ENCODE measurements around the gene ATRAID. TPM values are rescaled to one million over a fixed set of nuclear protein-coding genes. Genes with fewer than 3 reads are reported as not detected.

ATRAID gene, protein sequence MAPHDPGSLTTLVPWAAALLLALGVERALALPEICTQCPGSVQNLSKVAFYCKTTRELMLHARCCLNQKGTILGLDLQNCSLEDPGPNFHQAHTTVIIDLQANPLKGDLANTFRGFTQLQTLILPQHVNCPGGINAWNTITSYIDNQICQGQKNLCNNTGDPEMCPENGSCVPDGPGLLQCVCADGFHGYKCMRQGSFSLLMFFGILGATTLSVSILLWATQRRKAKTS
- total RNA-seq = 10 to 100 TPM; 69.8 to 70.7 TPM

GRCh38 chr2:27211943-27212625 is at the start of gene ATRAID, which contains the start of gene SLC5A6:
ATRAID (plus strand) TSS chr2:27212041; CDS start chr2:27212369, 328 bp downstream.
SLC5A6 (minus strand) TSS chr2:27212268; CDS start chr2:27207650, 4,618 bp downstream.

DNA sequence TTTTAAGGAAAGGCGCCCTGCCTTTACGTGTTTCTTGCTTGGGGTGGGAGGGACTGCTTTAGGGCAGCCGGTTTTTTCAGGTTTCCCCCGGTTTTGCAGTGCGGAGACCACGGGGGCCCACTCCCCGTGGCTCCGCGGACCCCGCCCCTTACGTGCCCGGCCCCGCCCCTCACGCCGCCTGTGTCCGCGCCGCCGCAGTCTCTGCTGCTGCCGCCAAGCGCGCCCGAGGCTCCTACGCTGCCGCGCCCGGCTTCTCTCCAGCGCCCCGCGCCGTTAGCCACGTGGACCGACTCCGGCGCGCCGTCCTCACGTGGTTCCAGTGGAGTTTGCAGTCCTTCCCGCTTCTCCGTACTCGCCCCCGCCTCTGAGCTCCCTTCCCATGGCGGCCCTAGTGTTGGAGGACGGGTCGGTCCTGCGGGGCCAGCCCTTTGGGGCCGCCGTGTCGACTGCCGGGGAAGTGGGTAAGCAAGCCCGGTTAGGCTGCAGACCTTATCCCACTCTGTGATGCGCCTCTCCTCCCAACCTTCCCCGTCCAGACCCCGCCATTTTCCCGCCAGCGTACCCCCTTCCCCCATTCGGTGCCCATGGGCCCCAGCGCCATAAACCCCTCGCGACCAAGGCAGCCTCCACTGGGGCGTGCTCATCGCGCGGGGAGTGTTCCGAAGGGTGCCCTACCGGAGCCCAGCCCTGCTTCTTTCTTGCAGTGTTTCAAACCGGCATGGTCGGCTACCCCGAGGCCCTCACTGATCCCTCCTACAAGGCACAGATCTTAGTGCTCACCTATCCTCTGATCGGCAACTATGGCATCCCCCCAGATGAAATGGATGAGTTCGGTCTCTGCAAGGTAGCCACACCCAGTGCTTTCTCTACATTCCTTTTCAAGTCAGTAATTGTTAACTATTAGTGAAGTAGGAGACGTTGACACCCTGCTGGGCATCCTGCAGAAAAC is 5.6 kb downstream of the ATRAID start, which contains the start of gene CAD:
CAD (plus strand) TSS at position 197 of the 949 bp plus-strand sequence; CDS start at position 380, 183 bp downstream.

DNA sequence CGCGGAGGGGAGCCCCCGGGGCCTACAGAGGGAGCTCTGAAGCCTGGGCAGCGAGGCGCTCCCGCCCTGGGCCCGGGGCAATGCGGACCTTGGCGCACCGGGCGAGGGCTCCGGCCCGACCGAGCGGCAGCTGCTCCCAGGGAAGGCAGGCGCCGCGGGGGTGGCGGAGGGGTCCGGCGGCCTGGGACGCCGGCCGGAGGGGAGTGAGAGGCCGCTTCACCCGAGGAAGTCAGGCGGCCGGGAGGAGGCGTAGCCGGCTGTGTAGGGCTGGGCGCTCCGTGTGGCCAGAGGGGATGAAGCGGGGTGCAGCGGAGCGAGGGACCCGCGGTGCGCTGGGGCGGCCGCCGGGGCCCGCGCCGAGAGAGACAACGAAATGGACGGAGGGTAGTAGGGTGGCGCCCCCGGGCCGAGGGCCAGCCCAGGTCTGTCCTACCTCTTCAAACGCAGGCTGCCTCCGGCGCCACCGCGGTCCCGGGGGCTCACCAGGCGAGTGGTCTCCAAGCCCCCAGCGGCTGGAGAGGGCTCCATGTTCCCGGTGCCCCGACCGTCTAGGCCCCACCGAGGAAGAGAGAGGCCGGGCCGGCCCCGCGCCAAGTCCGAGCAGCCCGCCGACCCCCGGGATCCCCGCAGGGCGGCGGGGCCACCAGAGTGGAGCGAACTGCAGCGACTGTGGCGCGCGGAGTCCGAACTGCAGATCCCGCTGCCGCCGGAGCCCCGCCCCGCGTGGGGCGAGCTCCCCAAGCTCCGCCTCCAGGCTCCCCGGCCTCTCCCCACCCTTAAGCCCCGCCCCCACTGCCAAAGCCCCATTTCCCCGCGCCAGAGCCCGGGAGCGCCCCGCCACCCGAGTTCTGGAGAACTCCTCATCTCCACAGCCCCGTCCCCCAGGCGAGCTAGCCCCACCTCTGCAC is 50.8 kb downstream of the ATRAID start, which contains the start of gene SLC30A3:
SLC30A3 (minus strand) TSS at position 669 of the 908 bp plus-strand sequence; CDS start at position 528, 141 bp downstream.

Other genes starting within 250 kb of the ATRAID start
- 1 to 10 TPM; 1.6 to 1.8 TPM for gene MAPRE3, start 241.4 kb upstream of the ATRAID start, total RNA-seq
- 10 to 100 TPM; 69.5 to 69.7 TPM for gene TMEM214, start 179.1 kb upstream of the ATRAID start, total RNA-seq
- gene AGBL5, start 160.4 kb upstream of the ATRAID start, total RNA-seq = 10 to 100 TPM; 16.0 to 17.1 TPM
- 100 to 1,000 TPM; 369 to 380 TPM for gene OST4, start 140.4 kb upstream of the ATRAID start, total RNA-seq
- 1 to 10 TPM; 1.0 to 1.1 TPM for gene EMILIN1, start 133.4 kb upstream of the ATRAID start, total RNA-seq
- gene KHK, start 125.3 kb upstream of the ATRAID start, total RNA-seq = 10 to 100 TPM; 10.1 to 11.1 TPM
- gene CGREF1, start 92.9 kb upstream of the ATRAID start, total RNA-seq = 1 to 10 TPM; 1.4 to 1.5 TPM
- gene ABHD1, start 88.2 kb upstream of the ATRAID start, total RNA-seq = under 1 TPM in 1 of 2 experiments, not detected in 1; 0.51 TPM
- 10 to 100 TPM; 58.4 to 62.1 TPM for gene PREB, start 77.4 kb upstream of the ATRAID start, total RNA-seq
- not detected for gene PRR30, start 72.6 kb upstream of the ATRAID start, total RNA-seq
- gene TCF23, start 63.0 kb upstream of the ATRAID start, total RNA-seq = not detected
- 10 to 100 TPM; 19.7 to 21.1 TPM for gene SLC5A6, start 227 bp downstream of the ATRAID start, total RNA-seq
- gene CAD, start 5.3 kb downstream of the ATRAID start, total RNA-seq = 10 to 100 TPM; 45.1 to 47.0 TPM
- gene SLC30A3, start 51.0 kb downstream of the ATRAID start, total RNA-seq = under 1 TPM; 0.08 to 0.12 TPM
- not detected for gene DNAJC5G, start 63.4 kb downstream of the ATRAID start, total RNA-seq
- under 1 TPM in 1 of 2 experiments, not detected in 1; 0.12 TPM for gene TRIM54, start 70.4 kb downstream of the ATRAID start, total RNA-seq
- gene UCN, start 96.4 kb downstream of the ATRAID start, total RNA-seq = 1 to 10 TPM; 3.4 to 3.6 TPM
- 10 to 100 TPM; 75.5 to 87.4 TPM for gene MPV17, start 111.1 kb downstream of the ATRAID start, total RNA-seq
- 10 to 100 TPM; 53.6 to 56.8 TPM for gene GTF3C2, start 144.7 kb downstream of the ATRAID start, total RNA-seq
- gene EIF2B4, start 158.3 kb downstream of the ATRAID start, total RNA-seq = 10 to 100 TPM; 36.7 to 38.0 TPM
- gene SNX17, start 158.6 kb downstream of the ATRAID start, total RNA-seq = 100 to 1,000 TPM; 109 to 112 TPM
- gene ZNF513, start 168.7 kb downstream of the ATRAID start, total RNA-seq = 10 to 100 TPM; 17.3 to 20.1 TPM
- gene PPM1G, start 197.6 kb downstream of the ATRAID start, total RNA-seq = 10 to 100 TPM; 98.2 to 98.3 TPM
- 10 to 100 TPM; 74.0 to 74.8 TPM for gene NRBP1, start 216.6 kb downstream of the ATRAID start, total RNA-seq
- gene KRTCAP3, start 230.3 kb downstream of the ATRAID start, total RNA-seq = 1 to 10 TPM; 7.1 to 7.4 TPM